Uterus (tissue), 4 donors: Measurements from ENCODE around the gene METAP1. TPM values are rescaled to one million over a fixed set of nuclear protein-coding genes. Genes with fewer than 3 reads are reported as not detected.

Experiments used
- DNase-seq, 2 donors: peaks; one replicate each; pipeline ENCODE4 v3.0.0-alpha.2; 2019 to 2020
- H3K27ac ChIP-seq, 2 donors: fragments of 200-600 bp; sonication (generic); 1 replicate in 1 of 2; 2 replicates in 1 of 2; pipeline ENCODE4 v1.5.1; 2016 to 2018
- H3K27me3 ChIP-seq, 2 donors: fragments of 200-600 bp; sonication (generic); one replicate each; pipeline ENCODE4 v1.5.1; 2018 to 2019; ENCODE audit warnings: control low read depth in 1 of 2
- H3K36me3 ChIP-seq, 2 donors: fragments of 200-600 bp; sonication (generic); one replicate each; pipeline ENCODE4 v1.5.1; 2019; ENCODE audit warnings: control low read depth in 1 of 2
- H3K4me1 ChIP-seq, 2 donors: fragments of 200-600 bp; sonication (generic); one replicate each; pipeline ENCODE4 v1.5.1; 2018 to 2019; ENCODE audit warnings: control low read depth in 1 of 2
- H3K4me3 ChIP-seq, 2 donors: fragments of 200-600 bp; sonication (generic); 1 replicate in 1 of 2; 2 replicates in 1 of 2; pipeline ENCODE4 v1.5.1; 2018 to 2019; ENCODE audit warnings: mild to moderate bottlenecking in 1 of 2
- H3K9me3 ChIP-seq, 2 donors: fragments of 200-600 bp; sonication (generic); one replicate each; pipeline ENCODE4 v1.5.1; 2019; ENCODE audit warnings: control low read depth in 1 of 2
- CTCF ChIP-seq, 4 experiments: fragments of 200-600 bp in 2 of 4; fragments of 450-650 bp in 2 of 4; sonication (generic) in 2 of 4; IDR thresholded peaks; one replicate each; pipeline ENCODE4 v1.5.1; 2016 to 2019; ENCODE audit warnings: antibody characterized with exemption in 4 of 4, mild to moderate bottlenecking in 2 of 4, moderate library complexity in 1 of 4
- POLR2A ChIP-seq, 2 donors: fragments of 450-650 bp; IDR thresholded peaks; one replicate each; pipeline ENCODE4 v1.6.1; 2016; ENCODE audit warnings: antibody characterized with exemption in 2 of 2, mild to moderate bottlenecking in 1 of 2, moderate library complexity in 1 of 2
- intact Hi-C: fragments of 100-400 bp; cut with DNase I; formaldehyde crosslinking; loops from one replicate; pipeline ENCODE4 v1.15.1; 2023; ENCODE audit warnings: low total_unique reads
- total RNA-seq, 4 donors: library from RNA; depleted of rRNA in 3 of 4; stranded (reverse); fragments of >200 nt in 3 of 4; gene quantifications; one replicate each; pipeline versions ENCODE4 v1.1.0 to v1.2.4, GENCODE V29; 2014 to 2023
- donor health status: DM: yes; HTN: yes; CAD: no.

METAP1 gene
- total RNA-seq, 4 donors from 2014 or later: 34.1 to 50.7 (median 36.3) TPM

- Histone ChIP-seq H3K27me3 (no peaks in the 10 kb centered on the region), H3K4me3 (no peak overlapping the region), H3K36me3 (no peaks in the 10 kb centered on the region), H3K4me1 (no peaks in the 10 kb centered on the region), H3K27ac (no peak overlapping the region), H3K9me3 (no peaks in the 10 kb centered on the region)
- TF ChIP-seq POLR2A (IDR thresholded peaks at IDR 0.05): no peak
- TF ChIP-seq CTCF (IDR thresholded peaks at IDR 0.05): no peak
- DNase-seq: no peak
- intact Hi-C loops: no loop called here
These were observed 57.4 kb downstream of the METAP1 start for GRCh38 chr4:99052902-99053301.

- H3K27ac ChIP-seq: no peak overlapping the region
- no peaks in the 10 kb centered on the region for H3K4me1 ChIP-seq
- H3K9me3 ChIP-seq: no peaks in the 10 kb centered on the region
- TF ChIP-seq CTCF (IDR thresholded peaks at IDR 0.05) (no peak), POLR2A (IDR thresholded peaks at IDR 0.05) (no peak)
- DNase-seq: no peak
- no peaks in the 10 kb centered on the region for H3K27me3 ChIP-seq
- H3K36me3 ChIP-seq: no peaks in the 10 kb centered on the region
- intact Hi-C loops: no loop called here
- no peak overlapping the region for H3K4me3 ChIP-seq
These were observed 59.0 kb downstream of the METAP1 start for GRCh38 chr4:99054428-99054994.

DNA sequence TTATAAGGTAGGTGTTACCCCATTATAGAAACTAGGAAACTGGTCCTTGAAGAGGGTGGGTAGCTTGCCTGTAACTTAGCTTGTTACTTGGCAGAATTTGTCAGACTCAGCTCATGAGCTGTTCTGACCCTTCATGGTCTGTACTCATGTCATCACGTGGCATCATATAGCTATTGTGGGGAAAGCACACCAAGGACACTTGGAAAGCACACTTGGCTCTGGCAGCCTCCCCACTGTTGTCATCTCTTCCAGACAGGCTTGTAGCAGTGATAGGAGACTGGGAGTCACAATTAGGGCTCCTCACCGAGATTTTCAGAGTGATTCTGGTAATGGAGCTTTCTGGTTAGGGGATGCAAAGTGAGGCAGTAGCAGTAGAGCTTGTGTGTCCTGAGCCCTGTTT lies 62.7 kb downstream of the METAP1 start:
- Histone ChIP-seq H3K27ac (no peak overlapping the region), H3K27me3 (no peaks in the 10 kb centered on the region), H3K9me3 (no peaks in the 10 kb centered on the region), H3K4me1 (no peaks in the 10 kb centered on the region), H3K36me3 (no peaks in the 10 kb centered on the region), H3K4me3 (no peak overlapping the region)
- TF ChIP-seq CTCF (IDR thresholded peaks at IDR 0.05) (no peak), POLR2A (IDR thresholded peaks at IDR 0.05) (no peak)
- intact Hi-C loops: no loop called here
- DNase-seq: no peak

DNA sequence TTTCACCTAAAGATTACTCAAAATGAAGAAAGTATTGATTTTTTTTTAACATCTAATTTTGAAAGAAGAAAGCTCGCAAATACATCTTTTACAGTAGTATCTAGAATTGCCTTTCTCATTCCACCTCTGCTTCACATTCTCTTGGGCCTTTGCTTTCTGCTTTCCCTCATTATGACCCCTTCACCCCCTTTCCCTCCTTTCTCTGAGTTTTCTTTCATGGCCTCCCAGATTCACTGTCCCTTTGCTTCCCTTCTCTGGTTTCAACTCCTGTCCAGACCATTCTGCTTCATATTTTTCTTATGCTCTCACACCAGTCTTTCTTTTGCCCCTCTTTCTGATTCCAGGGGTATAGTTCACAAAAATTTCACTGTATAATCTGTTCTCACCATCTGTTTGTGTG lies 64.0 kb downstream of the METAP1 start:
- Histone ChIP-seq H3K27ac (no peak overlapping the region), H3K27me3 (no peaks in the 10 kb centered on the region), H3K4me1 (no peaks in the 10 kb centered on the region), H3K9me3 (no peaks in the 10 kb centered on the region), H3K4me3 (no peak overlapping the region), H3K36me3 (no peaks in the 10 kb centered on the region)
- TF ChIP-seq CTCF (IDR thresholded peaks at IDR 0.05): no peak
- no peak for TF ChIP-seq POLR2A (IDR thresholded peaks at IDR 0.05)
- no peak for DNase-seq
- intact Hi-C loops: no loop called here

- no peak overlapping the region for H3K27ac ChIP-seq
- no peaks in the 10 kb centered on the region for H3K27me3 ChIP-seq
- intact Hi-C loops: no loop called here
These were observed 65.7 kb downstream of the METAP1 start for GRCh38 chr4:99061048-99061700.

More at GRCh38 chr4:99061048-99061700, 65.7 kb downstream of the METAP1 start:
- DNase-seq: no peak
- TF ChIP-seq POLR2A (IDR thresholded peaks at IDR 0.05): no peak
- no peak for TF ChIP-seq CTCF (IDR thresholded peaks at IDR 0.05)
- Histone ChIP-seq H3K4me3 (no peak overlapping the region), H3K9me3 (no peaks in the 10 kb centered on the region), H3K36me3 (no peaks in the 10 kb centered on the region), H3K4me1 (no peaks in the 10 kb centered on the region)
